Iris pigment epithelial cell (primary cell): ENCODE data around the gene FXYD1.
"Not testable (repeated sequence)": the region's sequence is repeated elsewhere in the genome, so short reads cannot be mapped to it uniquely, and the experiment has no call there.

Experiments used
- DNase-seq: peaks from one replicate; pipeline ENCODE4 v3.0.0-alpha.2; 2011; ENCODE audit warnings: low read depth

FXYD1 gene

DNA sequence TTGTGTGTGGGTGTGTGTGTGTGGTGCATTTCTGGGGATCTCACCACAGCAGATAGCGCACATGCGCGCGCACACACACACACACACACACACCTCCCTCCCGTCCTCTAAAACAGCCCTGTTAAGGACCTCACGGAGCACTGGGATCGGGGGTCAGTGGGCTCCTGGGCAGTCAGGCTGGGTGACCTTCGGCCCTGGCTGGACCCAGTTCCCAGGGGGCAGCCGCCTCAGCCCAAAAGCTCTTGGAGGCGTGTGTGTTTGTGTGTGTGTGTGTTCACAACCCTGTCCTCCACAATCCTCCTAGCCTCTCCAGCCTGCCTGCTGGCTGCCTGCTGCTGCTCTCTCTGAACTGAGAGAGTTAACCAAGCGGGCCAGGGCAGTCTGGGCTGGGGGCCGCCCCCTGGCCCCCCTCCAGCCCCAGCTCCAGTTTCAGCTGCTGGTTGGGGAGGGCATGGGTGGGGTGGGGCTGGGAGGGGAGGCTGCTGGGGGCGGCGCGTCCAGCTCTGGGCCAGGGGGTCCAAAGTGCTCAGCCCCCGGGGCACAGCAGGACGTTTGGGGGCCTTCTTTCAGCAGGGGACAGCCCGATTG lies at the start of gene FXYD1:
Gene FXYD1 (plus strand): TSS at position 520 of the 588 bp plus-strand sequence. CDS start 1,256 bp downstream, outside the sequence.
- no peak for DNase-seq

DNA sequence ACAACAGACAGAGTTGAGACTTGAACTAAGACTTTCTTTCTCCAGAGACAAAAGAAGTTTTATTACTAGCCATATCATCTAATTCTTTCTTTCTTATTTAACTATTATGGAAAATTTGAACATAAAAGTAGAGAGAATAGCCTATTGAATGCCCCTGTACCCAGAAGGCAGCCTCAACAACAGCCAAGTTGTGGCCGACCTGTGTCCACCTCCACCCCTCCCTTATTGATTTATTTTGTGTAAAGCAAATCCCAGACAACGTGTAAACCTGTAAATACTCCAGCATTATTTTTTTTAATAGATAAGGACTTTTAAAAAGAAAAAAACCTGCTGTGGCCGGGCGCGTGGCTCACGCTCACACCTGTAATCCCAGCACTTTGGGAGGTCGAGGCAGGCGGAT lies 49.1 kb upstream of the FXYD1 start:
- DNase-seq = no peak

DNA sequence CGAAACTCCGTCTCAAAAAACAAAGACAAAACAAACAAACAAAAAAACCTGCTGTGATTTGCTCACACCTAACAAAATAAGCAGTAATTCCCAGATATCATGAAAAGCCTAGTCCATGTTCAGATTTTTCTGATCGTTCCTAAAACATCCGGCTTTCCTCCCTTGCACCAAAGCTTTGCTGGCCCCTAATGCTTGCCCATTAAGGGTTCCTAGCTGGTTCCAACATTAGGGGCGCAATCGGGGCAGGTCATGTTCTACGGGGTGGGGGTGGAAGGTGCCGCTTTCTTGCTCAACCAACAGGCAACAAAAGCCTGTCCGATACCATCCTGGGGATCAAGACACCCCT lies 48.5 kb upstream of the FXYD1 start:
- DNase-seq = no peak

DNA sequence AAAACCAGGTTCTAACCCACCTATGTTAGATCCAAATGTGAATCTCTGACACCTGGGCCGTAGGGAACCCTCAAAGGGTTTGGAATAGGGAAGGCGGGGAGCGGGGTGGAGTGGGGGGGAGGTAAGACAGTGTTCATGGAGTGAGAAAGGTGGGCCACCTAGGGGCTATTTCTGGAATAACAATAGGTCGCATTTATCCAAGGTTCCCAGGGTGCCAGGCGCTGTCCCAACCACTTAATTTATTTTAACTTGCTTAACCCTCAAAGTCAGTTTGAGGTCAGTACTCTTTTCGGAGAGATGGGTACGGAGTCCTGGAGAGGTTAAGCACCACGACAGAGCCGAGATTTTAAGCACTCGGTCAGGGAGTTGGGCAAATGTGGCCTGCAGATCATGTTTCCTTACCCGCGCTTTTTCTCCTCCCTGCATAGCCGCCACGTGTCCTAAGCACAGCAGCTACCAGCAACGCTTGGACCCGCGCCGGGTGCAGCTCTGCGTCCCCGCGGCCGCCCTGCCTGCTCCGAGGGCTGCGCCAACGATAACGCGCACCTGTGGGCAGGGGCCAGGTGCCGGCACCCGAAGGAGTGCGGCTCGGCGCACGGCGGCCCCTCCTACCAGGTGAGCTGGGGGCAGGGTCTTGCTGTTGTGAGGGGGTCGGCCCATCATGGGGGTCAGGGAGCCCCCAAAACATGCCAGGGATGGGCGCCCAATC lies 48.0 kb upstream of the FXYD1 start:
- peak; percentile 50 for DNase-seq

DNA sequence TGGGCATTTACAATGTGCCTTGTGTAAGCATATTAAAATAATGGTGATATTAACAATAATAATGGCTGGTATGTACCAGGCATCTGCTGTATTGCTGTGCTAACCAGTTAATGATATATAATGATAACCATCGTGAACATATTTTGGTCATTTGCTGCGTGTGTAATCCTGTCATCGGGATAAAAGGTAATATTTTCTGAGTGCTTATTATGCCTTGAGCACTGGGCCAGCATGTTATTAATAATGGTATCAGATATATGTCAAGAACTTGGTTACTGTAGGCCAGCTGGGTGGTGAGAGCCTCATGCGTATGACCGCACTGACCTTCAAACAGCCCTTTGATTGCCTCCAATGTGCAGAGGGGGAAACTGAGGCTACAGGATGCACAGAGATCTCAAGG lies 45.2 kb upstream of the FXYD1 start:
- DNase-seq = no peak

DNA sequence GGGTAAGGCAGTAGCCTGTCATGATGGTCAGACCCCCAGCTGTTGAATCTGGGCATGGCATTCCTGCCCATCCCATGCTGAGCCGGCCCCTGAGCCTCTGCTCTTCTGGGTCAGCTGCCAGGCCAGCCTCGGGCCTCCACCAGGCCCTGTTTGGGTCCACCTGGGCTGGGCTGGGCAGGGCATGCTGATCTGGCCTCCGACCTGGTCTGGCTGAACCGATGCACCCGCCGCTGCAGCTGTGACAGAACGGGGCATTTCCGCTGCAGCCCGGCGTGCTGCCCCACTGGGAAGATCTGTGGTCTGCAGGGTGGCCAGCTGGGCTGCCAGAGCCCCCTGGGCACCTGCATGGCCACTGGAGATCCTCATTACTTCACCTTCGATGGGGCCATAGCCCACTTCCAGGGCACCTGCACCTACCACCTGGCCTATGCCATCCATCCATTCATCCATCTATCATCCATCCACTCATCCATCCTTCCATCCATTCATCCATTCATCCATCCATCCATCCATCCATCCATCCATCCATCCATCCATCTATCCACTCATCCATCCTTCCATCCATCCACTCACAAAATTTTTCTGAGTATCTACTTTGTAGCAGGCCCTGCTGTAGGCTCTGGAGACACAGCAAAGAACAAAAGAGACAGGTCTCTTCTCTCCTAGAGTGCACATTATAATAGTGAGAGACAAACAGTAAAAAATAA lies 44.5 kb upstream of the FXYD1 start:
- DNase-seq = no peak

DNA sequence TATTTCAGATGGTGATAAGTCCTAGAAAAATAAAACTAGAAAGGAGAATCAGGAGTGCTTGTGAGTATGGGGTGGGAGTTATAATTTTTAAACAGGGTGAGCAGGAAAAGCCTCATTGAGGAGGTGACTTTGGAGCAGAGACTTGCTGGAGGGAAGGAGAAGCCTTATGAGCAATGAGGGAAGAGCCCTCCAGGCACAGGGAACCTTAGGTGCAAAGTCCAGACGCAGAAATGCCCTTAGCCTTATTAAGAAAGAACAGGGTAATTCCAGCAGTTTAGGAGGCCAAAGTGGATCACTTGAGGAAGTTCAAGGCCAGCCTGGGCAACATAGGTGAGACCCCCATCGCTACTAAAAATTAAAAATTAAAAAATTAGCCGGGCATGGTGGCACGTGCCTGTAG lies 44.0 kb upstream of the FXYD1 start:
- DNase-seq = no peak

DNA sequence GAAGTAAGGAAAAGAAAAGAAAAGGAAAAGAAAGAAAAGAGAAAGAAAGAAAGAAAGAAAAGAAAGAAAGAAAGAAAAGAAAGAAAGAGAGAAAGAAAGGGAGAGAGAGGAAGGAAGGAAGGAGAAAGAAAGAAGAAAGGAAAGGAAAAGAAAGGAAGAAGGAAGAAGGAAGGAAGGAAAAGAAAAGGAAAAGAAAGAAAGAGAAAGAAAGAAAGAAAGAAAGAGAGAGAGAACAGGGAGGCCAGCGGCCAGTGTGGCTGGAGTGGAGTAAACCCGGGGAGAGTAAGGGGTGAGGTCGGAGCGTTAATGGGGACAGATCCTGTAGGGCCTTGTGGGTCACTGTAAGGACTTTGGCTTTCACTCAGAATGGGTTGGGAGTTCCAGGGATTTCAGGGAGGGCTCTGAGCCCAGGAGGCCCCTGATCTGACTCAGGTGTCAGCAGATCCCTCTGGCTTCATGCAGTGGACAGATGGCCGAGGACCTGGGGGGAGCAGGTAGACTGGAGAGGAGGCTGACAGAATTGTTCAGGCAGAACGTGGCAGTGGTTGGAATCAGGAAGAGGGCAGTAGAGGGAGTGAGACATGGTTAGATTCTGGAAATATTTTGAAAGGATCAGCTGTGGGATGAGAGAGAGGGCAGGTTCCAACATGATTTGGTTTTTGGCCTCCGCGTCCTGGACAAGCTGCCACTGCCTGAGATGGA lies 42.8 kb upstream of the FXYD1 start:
- no peak for DNase-seq

DNA sequence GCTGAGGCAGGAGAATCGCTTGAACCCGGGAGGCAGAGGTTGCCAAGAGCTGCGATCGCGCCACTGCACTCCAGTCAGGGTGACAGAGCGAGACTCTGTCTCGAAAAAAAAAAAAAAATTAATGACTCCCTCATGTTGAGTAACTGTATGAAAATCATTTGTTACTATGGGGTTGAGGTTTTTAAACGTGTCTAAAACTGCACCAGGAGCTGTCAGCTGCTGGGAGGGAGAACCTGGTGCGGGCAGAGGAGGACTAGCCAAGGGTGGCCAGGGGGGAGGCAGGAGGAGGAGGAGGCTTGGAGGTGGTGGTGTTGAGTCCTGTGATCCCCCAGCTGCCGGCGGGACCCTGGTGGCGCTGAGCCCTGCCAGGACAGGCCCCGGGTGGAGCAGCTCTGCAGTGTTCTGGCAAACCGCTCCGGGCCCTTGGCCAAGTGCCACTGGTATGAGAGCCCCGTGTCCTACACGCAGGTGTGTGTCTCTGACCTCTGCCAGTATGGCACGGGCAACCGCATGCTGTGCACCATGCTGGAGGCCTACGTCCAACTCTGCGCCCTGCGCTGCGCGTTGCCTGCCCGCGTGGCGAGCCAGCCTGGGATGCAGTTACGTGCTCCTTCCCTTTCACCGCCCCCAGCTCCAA lies 40.1 kb upstream of the FXYD1 start:
- no peak for DNase-seq

DNA sequence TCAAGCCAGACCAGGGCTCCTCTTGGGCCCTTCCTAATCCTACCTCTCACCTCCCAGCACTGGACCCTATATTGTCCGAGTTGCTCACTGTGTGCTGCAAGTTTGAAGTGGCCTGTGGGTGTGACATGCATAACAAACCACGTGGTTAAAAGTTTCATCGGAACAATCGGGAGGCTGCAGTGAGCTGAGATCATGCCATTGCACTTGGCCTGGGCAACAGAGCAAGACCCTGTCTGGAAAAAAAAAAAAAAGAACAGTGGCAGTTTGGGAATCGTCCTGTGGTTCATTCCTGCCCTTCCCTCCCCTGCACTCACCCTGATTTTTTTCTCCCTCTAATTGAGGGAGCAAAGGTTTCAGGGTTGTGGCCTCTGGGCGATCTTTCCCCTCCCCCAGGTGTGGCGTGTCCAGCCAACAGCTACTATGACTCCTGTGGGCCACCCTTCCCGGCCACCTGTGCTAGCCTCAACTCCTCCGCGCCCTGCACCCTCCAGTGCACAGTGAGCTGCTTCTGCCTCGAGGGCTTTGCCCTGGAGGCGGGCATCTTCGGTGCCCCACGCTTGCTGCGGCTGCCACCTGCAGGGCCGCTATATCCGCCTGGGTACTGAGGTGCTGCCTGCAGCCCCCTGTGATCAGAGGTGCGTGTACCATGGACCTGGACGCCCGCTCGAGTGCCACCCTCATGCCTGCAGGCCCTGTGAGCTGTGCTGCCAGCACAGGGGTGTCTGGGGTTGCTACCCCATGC lies 39.3 kb upstream of the FXYD1 start:
- no peak for DNase-seq

DNA sequence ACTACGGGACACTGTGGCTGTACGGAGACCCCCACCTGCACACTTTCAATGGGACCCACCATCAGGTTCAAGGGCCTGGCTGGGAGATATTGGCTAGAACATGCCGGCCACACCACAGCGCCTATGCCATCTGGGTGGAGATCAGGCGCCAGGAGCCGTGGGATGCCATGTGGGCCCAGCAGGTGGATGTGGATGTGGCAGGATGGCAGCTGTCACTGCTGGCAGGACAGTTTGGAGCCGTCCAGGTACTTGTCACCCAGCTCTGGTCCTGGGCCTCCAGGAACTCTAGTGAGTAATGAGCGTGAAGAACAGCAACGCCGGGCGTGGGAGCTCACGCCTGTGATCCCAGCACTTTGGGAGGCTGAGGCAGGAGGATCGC lies 38.7 kb upstream of the FXYD1 start:
- no peak for DNase-seq

DNA sequence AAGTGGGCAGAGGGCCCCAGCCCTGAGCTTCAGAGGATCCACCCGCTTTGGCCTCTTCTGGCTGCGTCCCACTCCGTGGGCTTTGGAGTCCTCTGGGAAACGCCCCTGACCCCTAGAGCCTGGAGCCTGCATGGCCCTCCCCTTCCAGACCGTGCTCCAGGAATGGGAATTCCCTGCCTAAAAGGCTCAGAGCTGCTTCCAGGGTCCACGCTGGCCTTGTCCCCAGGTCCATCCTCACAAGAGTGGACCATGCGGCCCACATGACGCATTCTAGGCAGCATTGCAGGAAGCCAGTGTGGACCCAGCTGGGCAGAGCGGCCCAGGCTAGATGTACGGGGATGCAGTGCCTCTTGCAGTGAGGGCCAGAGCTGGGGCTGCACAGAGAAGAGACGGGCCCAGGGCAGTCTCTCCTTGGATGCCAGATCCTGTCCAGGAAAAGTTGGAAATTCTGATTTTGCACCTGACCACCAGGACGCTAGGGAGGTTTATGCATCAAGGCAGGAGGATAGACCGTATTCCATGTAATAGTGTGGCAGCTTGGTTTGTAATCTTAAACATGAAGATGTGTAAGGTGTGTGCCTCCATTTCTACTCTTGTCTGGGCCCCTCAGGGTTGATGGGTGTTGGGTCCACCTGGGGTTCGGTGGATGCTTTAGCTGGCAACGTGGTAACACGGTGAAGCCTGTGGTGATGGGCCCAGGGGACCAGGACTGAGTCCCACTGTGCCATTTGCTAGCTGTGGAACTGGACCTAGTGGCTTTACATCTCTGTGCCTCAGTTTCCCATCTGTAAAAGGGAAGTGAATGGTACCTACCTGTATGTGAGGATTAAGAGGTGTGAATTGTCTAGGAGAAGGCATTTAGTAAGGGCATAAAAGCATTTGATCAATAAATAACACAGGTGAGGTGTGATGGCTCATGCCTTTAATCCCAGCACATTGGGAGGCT lies 37.8 kb upstream of the FXYD1 start:
- no peak for DNase-seq

DNA sequence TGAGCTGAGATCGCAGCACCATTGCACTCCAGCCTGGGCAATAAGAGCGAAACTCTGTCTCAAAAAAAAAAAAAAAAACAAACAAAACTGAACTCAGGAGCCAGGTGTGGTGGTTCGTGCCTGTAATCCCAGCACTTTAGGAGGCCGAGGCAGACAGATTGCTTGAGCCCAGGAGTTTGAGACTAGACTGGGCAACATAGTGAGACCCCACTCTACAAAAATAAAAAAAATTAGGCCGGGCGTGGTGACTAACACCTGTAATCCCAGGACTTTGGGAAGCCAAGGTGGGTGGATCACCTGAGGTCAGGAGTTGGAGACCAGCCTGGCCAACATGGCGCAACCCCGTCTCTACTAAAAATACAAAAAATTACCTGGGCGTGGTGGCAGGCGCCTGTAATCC lies 36.7 kb upstream of the FXYD1 start:
- DNase-seq = not testable (repeated sequence)

DNA sequence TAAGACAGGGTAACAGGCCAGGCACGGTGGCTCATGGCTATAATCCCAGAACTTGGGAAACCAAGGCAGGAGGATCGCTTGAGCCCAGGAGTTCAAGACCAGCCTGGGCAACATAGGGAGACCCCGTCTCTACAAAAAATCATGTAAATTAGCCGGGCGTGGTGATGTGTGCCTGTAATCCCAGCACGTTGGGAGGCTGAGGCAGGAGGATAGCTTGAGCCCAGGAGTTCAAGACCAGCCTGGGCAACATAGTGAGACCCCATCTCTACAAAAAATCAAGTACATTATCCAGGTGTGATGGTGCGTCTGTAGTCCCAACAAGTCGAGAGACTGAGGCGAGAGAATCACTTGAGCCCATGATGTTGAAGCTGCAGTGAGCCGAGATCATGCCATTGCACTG lies 35.0 kb upstream of the FXYD1 start:
- DNase-seq = not testable (repeated sequence)

DNA sequence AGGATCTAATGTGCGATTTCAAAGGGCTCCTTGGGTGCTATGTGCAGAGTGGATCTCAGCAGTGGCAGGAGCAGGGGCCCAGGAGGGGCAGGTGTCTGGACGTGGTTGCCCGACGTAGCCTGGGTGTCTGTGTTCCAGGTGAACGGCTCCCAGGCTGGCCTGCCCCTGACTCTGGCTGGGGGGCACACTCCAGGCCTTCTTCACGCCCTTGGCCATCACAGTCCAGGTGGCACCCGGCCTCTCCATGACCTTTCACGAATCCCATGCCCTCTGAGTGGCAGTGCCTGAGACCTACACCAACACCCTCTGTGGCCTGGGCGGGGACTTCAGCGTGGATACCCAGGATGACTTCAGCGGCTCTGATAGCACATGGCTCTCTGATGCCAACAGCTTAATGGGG lies 34.3 kb upstream of the FXYD1 start:
- DNase-seq = no peak

DNA sequence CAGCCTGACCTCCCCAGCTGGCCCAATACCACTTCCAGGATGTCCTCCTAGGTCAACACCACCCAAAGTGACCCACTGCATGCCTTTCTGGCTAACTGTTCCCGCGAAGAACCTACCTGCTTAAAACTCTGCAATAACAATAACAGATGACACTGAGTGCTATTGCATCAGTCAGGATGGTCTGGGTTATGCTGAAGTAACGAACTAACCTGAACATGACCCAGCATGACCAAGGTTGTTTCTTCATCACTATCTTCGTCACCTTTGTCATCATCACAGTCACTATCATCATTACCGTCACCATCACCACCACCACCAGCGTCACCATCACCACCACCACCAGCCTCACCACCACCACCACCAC lies 33.6 kb upstream of the FXYD1 start:
- no peak for DNase-seq

DNA sequence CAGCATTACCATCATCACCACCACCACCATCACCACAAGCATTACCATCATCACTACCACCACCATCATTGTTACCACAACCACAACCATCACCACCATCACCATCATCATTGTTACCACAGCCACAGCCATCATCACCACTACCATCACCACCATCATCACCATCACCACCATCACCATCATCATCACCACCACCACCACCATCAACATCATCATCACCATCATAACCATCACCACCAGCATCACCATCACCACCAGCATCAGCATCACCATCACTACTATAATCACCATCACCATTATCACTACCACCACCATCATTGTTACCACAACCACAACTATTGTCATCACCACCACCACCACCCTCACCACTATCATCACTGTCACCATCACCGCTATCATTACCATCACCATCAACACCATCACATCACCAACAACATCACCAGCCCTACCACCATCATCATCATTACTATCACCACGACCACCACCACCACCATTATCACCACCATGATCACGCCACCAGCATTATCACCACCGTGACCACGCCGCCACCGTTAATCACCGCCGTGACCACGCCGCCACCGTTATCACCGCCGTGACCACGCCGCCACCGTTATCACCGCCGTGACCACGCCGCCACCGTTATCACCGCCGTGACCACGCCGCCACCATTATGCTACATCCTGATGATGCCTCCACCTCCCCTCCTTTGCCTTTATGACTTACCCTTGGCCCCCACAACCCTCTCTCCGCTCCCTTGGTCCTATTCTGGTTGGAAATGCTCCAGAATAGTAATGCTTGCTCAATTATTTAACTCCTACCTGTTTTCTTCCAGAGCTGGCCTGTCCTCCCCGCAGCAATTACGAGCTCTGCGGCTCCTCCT lies 33.0 kb upstream of the FXYD1 start:
- DNase-seq = no peak

DNA sequence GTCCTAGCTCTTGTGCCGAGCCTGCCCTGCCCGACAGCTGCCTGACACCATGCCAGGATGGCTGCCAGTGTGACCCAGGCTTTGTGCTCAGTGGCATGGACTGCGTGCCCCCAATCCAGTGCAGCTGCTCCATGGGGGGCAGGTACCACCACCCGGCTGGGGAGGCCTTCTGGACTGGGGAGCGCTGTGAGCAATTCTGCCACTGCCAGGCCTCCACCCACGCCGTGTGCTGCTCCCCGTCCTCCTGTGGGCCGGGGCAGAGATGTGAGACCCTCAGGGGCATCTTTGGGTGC lies 32.4 kb upstream of the FXYD1 start:
- DNase-seq = no peak

DNA sequence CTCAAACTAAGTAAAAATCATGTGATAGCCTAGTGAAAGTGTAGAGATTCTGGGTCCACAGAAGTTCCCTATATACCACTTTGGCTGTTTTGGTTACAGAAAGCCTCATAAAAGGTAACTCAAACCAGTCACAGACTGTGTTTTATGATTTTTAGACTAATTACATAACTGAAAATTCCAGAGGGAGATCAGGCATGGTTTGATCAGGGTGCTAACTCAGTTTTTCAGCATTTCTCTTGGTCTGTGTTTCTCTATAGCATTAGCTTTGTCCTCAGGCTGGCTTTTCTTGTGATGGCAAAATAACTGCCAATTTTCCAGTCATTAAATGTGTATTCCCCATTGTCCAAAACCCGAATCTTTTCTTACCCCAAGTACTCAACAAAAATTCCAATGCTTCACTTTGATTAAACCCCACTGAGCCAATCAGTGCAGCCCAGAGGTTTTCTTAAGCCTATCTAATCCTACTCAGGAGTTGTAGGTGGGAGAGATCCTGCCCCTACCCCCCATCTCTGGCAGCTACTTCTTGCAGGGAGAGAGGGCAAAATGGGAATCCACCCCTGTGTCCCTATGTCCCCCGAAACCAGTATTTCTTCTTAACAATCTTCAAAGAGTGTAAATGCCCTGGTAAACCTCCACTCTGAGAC lies 31.6 kb upstream of the FXYD1 start:
- DNase-seq = no peak
